Stimulated activated CD4-positive, alpha-beta T cell treated with anti-CD3 and anti-CD28 coated beads, Interleukin-4, amount 100 ng/mL, for 24 hours (primary cell): Measurements from ENCODE around the gene SETD1B.
A peak's percentile ranks its signal among the peaks of the same experiment; 100 is the strongest.

Source experiments
- DNase-seq: peaks from one replicate; pipeline ENCODE4 v3.0.0-alpha.2; 2020

SETD1B gene

GRCh38 chr12:121810234-121810817, 6.5 kb downstream of the SETD1B start:
- DNase-seq: no peak

GRCh38 chr12:121810833-121811433, 7.1 kb downstream of the SETD1B start:
- DNase-seq: no peak

GRCh38 chr12:121811434-121812319, 7.9 kb downstream of the SETD1B start:
- DNase-seq: peak; percentile 67

GRCh38 chr12:121812320-121812871, 8.6 kb downstream of the SETD1B start:
- no peak for DNase-seq

- DNase-seq: no peak
Observed at GRCh38 chr12:121812921-121813896, 9.4 kb downstream of the SETD1B start.

- no peak for DNase-seq
Observed at GRCh38 chr12:121813951-121814350, 10.1 kb downstream of the SETD1B start.

- DNase-seq: no peak
Observed at GRCh38 chr12:121814429-121815119, 10.8 kb downstream of the SETD1B start.

- no peak for DNase-seq
Observed at GRCh38 chr12:121815263-121815662, 11.5 kb downstream of the SETD1B start.

- DNase-seq: no peak
Observed at GRCh38 chr12:121816925-121817647, 13.3 kb downstream of the SETD1B start.

GRCh38 chr12:121817648-121818043, 13.8 kb downstream of the SETD1B start:
- DNase-seq: no peak

GRCh38 chr12:121819212-121819949, 15.6 kb downstream of the SETD1B start:
- DNase-seq: no peak

- DNase-seq: no peak
Observed at GRCh38 chr12:121820056-121820455, 16.2 kb downstream of the SETD1B start.

- no peak for DNase-seq
Observed at GRCh38 chr12:121822393-121823100, 18.7 kb downstream of the SETD1B start.

GRCh38 chr12:121823101-121823726, 19.4 kb downstream of the SETD1B start:
- DNase-seq: no peak

GRCh38 chr12:121823727-121824115, 19.9 kb downstream of the SETD1B start:
- no peak for DNase-seq

- DNase-seq: no peak
Observed at GRCh38 chr12:121825041-121825523, 21.3 kb downstream of the SETD1B start.

- no peak for DNase-seq
Observed at GRCh38 chr12:121826318-121827150, 22.7 kb downstream of the SETD1B start.
